ENCODE data around the gene THOC6. TPM values are rescaled to one million over a fixed set of nuclear protein-coding genes. Genes with fewer than 3 reads are reported as not detected.

The THOC6 gene
- total RNA-seq, 1 experiment from 2014 or later, result 76.5 TPM

GRCh38 chr16:3007957-3008689, 15.7 kb upstream of the THOC6 start (continued):
- TF ChIP-seq ZNF425 (CRISPR knock-in tag; conservative IDR thresholded peaks at IDR 0.05) (no peak), USF2 (CRISPR knock-in tag; IDR thresholded peaks at IDR 0.05) (no peak), ERG (CRISPR knock-in tag; IDR thresholded peaks at IDR 0.05) (peak; percentile 92), ESRRA (CRISPR knock-in tag; IDR thresholded peaks at IDR 0.05; ENCODE audit: borderline replicate concordance) (peak; percentile 70; the same call in 1 of the 2 replicates), OVOL2 (CRISPR knock-in tag; IDR thresholded peaks at IDR 0.05; ENCODE audit: borderline replicate concordance) (no peak), SMAD3 (CRISPR knock-in tag; IDR thresholded peaks at IDR 0.05; ENCODE audit: borderline replicate concordance) (no peak), E2F4 (CRISPR knock-in tag; IDR thresholded peaks at IDR 0.05; ENCODE audit: borderline replicate concordance, low read depth) (no peak), ZBTB43 (CRISPR knock-in tag; IDR thresholded peaks at IDR 0.05) (no peak), CBFB (CRISPR knock-in tag; IDR thresholded peaks at IDR 0.05; ENCODE audit: low read depth) (no peak), PRRX2 (CRISPR knock-in tag; IDR thresholded peaks at IDR 0.05) (peak; percentile 54; the same call in 1 of the 2 replicates), ETV6 (CRISPR knock-in tag; IDR thresholded peaks at IDR 0.05) (peak; percentile 96), ZNF138 (CRISPR knock-in tag; conservative IDR thresholded peaks at IDR 0.05) (no peak), ATF3 (CRISPR knock-in tag; conservative IDR thresholded peaks at IDR 0.05) (no peak), CREM (CRISPR knock-in tag; IDR thresholded peaks at IDR 0.05) (peak; percentile 45; the same call in 1 of the 2 replicates), SOX15 (CRISPR knock-in tag; IDR thresholded peaks at IDR 0.05) (no peak), TEAD4 (CRISPR knock-in tag; IDR thresholded peaks at IDR 0.05) (peak; percentile 90)

- TF ChIP-seq HMGA2 (CRISPR knock-in tag; IDR thresholded peaks at IDR 0.05) (no peak), CREM (CRISPR knock-in tag; IDR thresholded peaks at IDR 0.05) (0 out of 2 replicates have a peak, but pooled peaks have one; percentile 19), AR (CRISPR knock-in tag; IDR thresholded peaks at IDR 0.05) (0 out of 2 replicates have a peak, but pooled peaks have one; percentile 4), PRRX2 (CRISPR knock-in tag; IDR thresholded peaks at IDR 0.05) (no peak)
- Mint-ChIP-seq H3K4me3 (peak overlapping the region; percentile 74), H3K27ac (peak overlapping the region; percentile 100), H3K9me3 (no peaks in the 10 kb centered on the region), H3K27me3 (ENCODE audit: low read depth) (no peaks in the 10 kb centered on the region), H3K36me3 (no peaks in the 10 kb centered on the region), H3K4me1 (peaks cover 67% of the 10 kb centered on the region)
- ChIA-PET POLR2A (interaction anchor here (1.2 to 13.9 kb wide), 6 partner anchors 13 to 91 kb away, joined by 3 to 502 read pairs (median 6); partner anchors contain the start of genes CLDN6, HCFC1R1, THOC6 and TNFRSF12A), CTCF (interaction anchor here (1.1 to 13.4 kb wide), 5 partner anchors 13 to 32 kb away, joined by 3 to 360 read pairs (median 7); partner anchors contain the start of genes CLDN6, HCFC1R1, THOC6 and TNFRSF12A)
- DNase-seq (ENCODE audit: low spot score) (no peak), ATAC-seq (no peak)
These were observed 15.2 kb upstream of the THOC6 start for GRCh38 chr16:3008690-3009037.

Measured in WTC11 (cell line).